ENCODE data around the gene RPL5.
"Not testable (repeated sequence)": the region's sequence is repeated elsewhere in the genome, so short reads cannot be mapped to it uniquely, and the experiment has no call there.

The RPL5 gene

GRCh38 chr1:92831762-92832536, at the start of gene RPL5:
Gene RPL5 (plus strand): TSS chr1:92832040. CDS start chr1:92832115, 75 bp downstream.
- Histone ChIP-seq H3K4me1 (ENCODE audit: control insufficient read depth in 1 of 2, insufficient read depth in 2 of 2, low read length in 2 of 2) (peaks cover 10 to 37% of the 10 kb centered on the region in 2 donors), H3K27me3 (ENCODE audit: low read depth, low read length) (no peaks in the 10 kb centered on the region), H3K9me3 (ENCODE audit: control insufficient read depth in 1 of 2, low read length in 2 of 2) (no peaks in the 10 kb centered on the region), H3K27ac (ENCODE audit: low read length) (peak within 1 kb of the TSS; percentile 98), H3K36me3 (ENCODE audit: control insufficient read depth in 1 of 2, insufficient read depth in 2 of 2, low read length in 2 of 2) (peaks cover 22 to 23% of the 10 kb centered on the region in 2 donors), H3K4me3 (ENCODE audit: low read depth in 1 of 2, low read length in 2 of 2) (peak within 1 kb of the TSS; percentile 96 to 98)

GRCh38 chr1:92783550-92783949, 48.3 kb upstream of the RPL5 start:
- not testable (repeated sequence) for H3K27me3 ChIP-seq (ENCODE audit: low read depth, low read length)
- peak overlapping the region; percentile 86 for H3K27ac ChIP-seq (ENCODE audit: low read length)

GRCh38 chr1:92784021-92784638, 47.7 kb upstream of the RPL5 start:
- Histone ChIP-seq H3K4me1 (ENCODE audit: control insufficient read depth in 1 of 2, insufficient read depth in 2 of 2, low read length in 2 of 2) (peaks cover 3 to 5% of the 10 kb centered on the region in 2 donors), H3K27ac (ENCODE audit: low read length) (peak overlapping the region; percentile 86), H3K36me3 (ENCODE audit: control insufficient read depth in 1 of 2, insufficient read depth in 2 of 2, low read length in 2 of 2) (no peaks in the 10 kb centered on the region), H3K27me3 (ENCODE audit: low read depth, low read length) (no peaks in the 10 kb centered on the region), H3K4me3 (ENCODE audit: low read depth in 1 of 2, low read length in 2 of 2) (peak overlapping the region; percentile 87 to 93), H3K9me3 (ENCODE audit: control insufficient read depth in 1 of 2, low read length in 2 of 2) (no peaks in the 10 kb centered on the region)

More at GRCh38 chr1:92783550-92783949, 48.3 kb upstream of the RPL5 start:
- not testable (repeated sequence) for H3K36me3 ChIP-seq (ENCODE audit: control insufficient read depth in 1 of 2, insufficient read depth in 2 of 2, low read length in 2 of 2); H3K9me3 ChIP-seq (ENCODE audit: control insufficient read depth in 1 of 2, low read length in 2 of 2); H3K4me1 ChIP-seq (ENCODE audit: control insufficient read depth in 1 of 2, insufficient read depth in 2 of 2, low read length in 2 of 2)
- peak overlapping the region; percentile 87 to 93 for H3K4me3 ChIP-seq (ENCODE audit: low read depth in 1 of 2, low read length in 2 of 2)

- Histone ChIP-seq H3K4me1 (ENCODE audit: control insufficient read depth in 1 of 2, insufficient read depth in 2 of 2, low read length in 2 of 2) (peaks cover 3 to 5% of the 10 kb centered on the region in 2 donors), H3K27ac (ENCODE audit: low read length) (peak within 1 kb of the TSS; percentile 86), H3K36me3 (ENCODE audit: control insufficient read depth in 1 of 2, insufficient read depth in 2 of 2, low read length in 2 of 2) (no peaks in the 10 kb centered on the region), H3K4me3 (ENCODE audit: low read depth in 1 of 2, low read length in 2 of 2) (peak within 1 kb of the TSS; percentile 87 to 93), H3K27me3 (ENCODE audit: low read depth, low read length) (no peaks in the 10 kb centered on the region), H3K9me3 (ENCODE audit: control insufficient read depth in 1 of 2, low read length in 2 of 2) (no peaks in the 10 kb centered on the region)
These were observed 47.0 kb upstream of the RPL5 start, which contains the start of gene EVI5 for GRCh38 chr1:92784639-92785500. Gene EVI5 (minus strand): TSS chr1:92785108. CDS start chr1:92736546, 48,562 bp downstream.

GRCh38 chr1:92786111-92786901, 45.5 kb upstream of the RPL5 start:
- Histone ChIP-seq H3K4me3 (ENCODE audit: low read depth in 1 of 2, low read length in 2 of 2) (no peak overlapping the region), H3K4me1 (ENCODE audit: control insufficient read depth in 1 of 2, insufficient read depth in 2 of 2, low read length in 2 of 2) (peaks cover 3 to 5% of the 10 kb centered on the region in 2 donors), H3K27ac (ENCODE audit: low read length) (no peak overlapping the region), H3K36me3 (ENCODE audit: control insufficient read depth in 1 of 2, insufficient read depth in 2 of 2, low read length in 2 of 2) (no peaks in the 10 kb centered on the region), H3K27me3 (ENCODE audit: low read depth, low read length) (no peaks in the 10 kb centered on the region), H3K9me3 (ENCODE audit: control insufficient read depth in 1 of 2, low read length in 2 of 2) (no peaks in the 10 kb centered on the region)

GRCh38 chr1:92790081-92790480, 41.8 kb upstream of the RPL5 start:
- no peaks in the 10 kb centered on the region for H3K27me3 ChIP-seq (ENCODE audit: low read depth, low read length)
- H3K4me3 ChIP-seq (ENCODE audit: low read depth in 1 of 2, low read length in 2 of 2): no peak overlapping the region
- no peaks in the 10 kb centered on the region for H3K36me3 ChIP-seq (ENCODE audit: control insufficient read depth in 1 of 2, insufficient read depth in 2 of 2, low read length in 2 of 2)
- no peak overlapping the region for H3K27ac ChIP-seq (ENCODE audit: low read length)
- H3K9me3 ChIP-seq (ENCODE audit: control insufficient read depth in 1 of 2, low read length in 2 of 2): no peaks in the 10 kb centered on the region
- no peaks in the 10 kb centered on the region for H3K4me1 ChIP-seq (ENCODE audit: control insufficient read depth in 1 of 2, insufficient read depth in 2 of 2, low read length in 2 of 2)

GRCh38 chr1:92790867-92791266, 41.0 kb upstream of the RPL5 start:
- no peaks in the 10 kb centered on the region for H3K36me3 ChIP-seq (ENCODE audit: control insufficient read depth in 1 of 2, insufficient read depth in 2 of 2, low read length in 2 of 2)
- no peaks in the 10 kb centered on the region for H3K4me1 ChIP-seq (ENCODE audit: control insufficient read depth in 1 of 2, insufficient read depth in 2 of 2, low read length in 2 of 2)
- H3K27ac ChIP-seq (ENCODE audit: low read length): no peak overlapping the region

GRCh38 chr1:92791487-92792066, 40.3 kb upstream of the RPL5 start:
- H3K27ac ChIP-seq (ENCODE audit: low read length): no peak overlapping the region
- no peak overlapping the region for H3K4me3 ChIP-seq (ENCODE audit: low read depth in 1 of 2, low read length in 2 of 2)
- no peaks in the 10 kb centered on the region for H3K9me3 ChIP-seq (ENCODE audit: control insufficient read depth in 1 of 2, low read length in 2 of 2)
- no peaks in the 10 kb centered on the region for H3K4me1 ChIP-seq (ENCODE audit: control insufficient read depth in 1 of 2, insufficient read depth in 2 of 2, low read length in 2 of 2)
- no peaks in the 10 kb centered on the region for H3K27me3 ChIP-seq (ENCODE audit: low read depth, low read length)
- H3K36me3 ChIP-seq (ENCODE audit: control insufficient read depth in 1 of 2, insufficient read depth in 2 of 2, low read length in 2 of 2): no peaks in the 10 kb centered on the region

More at GRCh38 chr1:92790867-92791266, 41.0 kb upstream of the RPL5 start:
- H3K27me3 ChIP-seq (ENCODE audit: low read depth, low read length): no peaks in the 10 kb centered on the region
- no peak overlapping the region for H3K4me3 ChIP-seq (ENCODE audit: low read depth in 1 of 2, low read length in 2 of 2)
- no peaks in the 10 kb centered on the region for H3K9me3 ChIP-seq (ENCODE audit: control insufficient read depth in 1 of 2, low read length in 2 of 2)

- Histone ChIP-seq H3K9me3 (ENCODE audit: control insufficient read depth in 1 of 2, low read length in 2 of 2) (no peaks in the 10 kb centered on the region), H3K27ac (ENCODE audit: low read length) (no peak overlapping the region), H3K36me3 (ENCODE audit: control insufficient read depth in 1 of 2, insufficient read depth in 2 of 2, low read length in 2 of 2) (no peaks in the 10 kb centered on the region), H3K27me3 (ENCODE audit: low read depth, low read length) (no peaks in the 10 kb centered on the region), H3K4me3 (ENCODE audit: low read depth in 1 of 2, low read length in 2 of 2) (no peak overlapping the region), H3K4me1 (ENCODE audit: control insufficient read depth in 1 of 2, insufficient read depth in 2 of 2, low read length in 2 of 2) (no peaks in the 10 kb centered on the region)
These were observed 39.5 kb upstream of the RPL5 start for GRCh38 chr1:92792340-92792782.

GRCh38 chr1:92795166-92795565, 36.7 kb upstream of the RPL5 start:
- no peaks in the 10 kb centered on the region for H3K9me3 ChIP-seq (ENCODE audit: control insufficient read depth in 1 of 2, low read length in 2 of 2)
- no peaks in the 10 kb centered on the region for H3K27me3 ChIP-seq (ENCODE audit: low read depth, low read length)
- no peak overlapping the region for H3K4me3 ChIP-seq (ENCODE audit: low read depth in 1 of 2, low read length in 2 of 2)
- no peak overlapping the region for H3K27ac ChIP-seq (ENCODE audit: low read length)
- H3K36me3 ChIP-seq (ENCODE audit: control insufficient read depth in 1 of 2, insufficient read depth in 2 of 2, low read length in 2 of 2): no peaks in the 10 kb centered on the region
- no peaks in the 10 kb centered on the region for H3K4me1 ChIP-seq (ENCODE audit: control insufficient read depth in 1 of 2, insufficient read depth in 2 of 2, low read length in 2 of 2)
